Fibroblast of the aortic adventitia (primary cell): ENCODE data around the gene HIF3A. TPM values are rescaled to one million over a fixed set of nuclear protein-coding genes. Genes with fewer than 3 reads are reported as not detected.

Experiments
- DNase-seq: peaks from one replicate; pipeline ENCODE4 v3.0.0-alpha.2; 2010; ENCODE audit warnings: low read depth
- H3K4me3 ChIP-seq: 2 replicates; pipeline ENCODE4 v1.5.1; 2011; ENCODE audit warnings: low read depth, mild to moderate bottlenecking, control low read depth, low read length, moderate library complexity
- total RNA-seq: library from RNA; depleted of rRNA; stranded (reverse); fragments of >200 nt; gene quantifications from 2 replicates; pipeline ENCODE4 v1.2.3, GENCODE V29; 2012; ENCODE audit warnings: low replicate concordance
- TF ChIP-seq, protein P1 (sequence below): IDR thresholded peaks from 2 replicates; pipeline ENCODE4 v1.5.1; 2011; ENCODE audit warnings: mild to moderate bottlenecking, low read length, control low read depth, inconsistent platforms; ENCODE audit not compliant: insufficient read depth

HIF3A gene
- total RNA-seq, 1 donor = 0.99 TPM

DNA sequence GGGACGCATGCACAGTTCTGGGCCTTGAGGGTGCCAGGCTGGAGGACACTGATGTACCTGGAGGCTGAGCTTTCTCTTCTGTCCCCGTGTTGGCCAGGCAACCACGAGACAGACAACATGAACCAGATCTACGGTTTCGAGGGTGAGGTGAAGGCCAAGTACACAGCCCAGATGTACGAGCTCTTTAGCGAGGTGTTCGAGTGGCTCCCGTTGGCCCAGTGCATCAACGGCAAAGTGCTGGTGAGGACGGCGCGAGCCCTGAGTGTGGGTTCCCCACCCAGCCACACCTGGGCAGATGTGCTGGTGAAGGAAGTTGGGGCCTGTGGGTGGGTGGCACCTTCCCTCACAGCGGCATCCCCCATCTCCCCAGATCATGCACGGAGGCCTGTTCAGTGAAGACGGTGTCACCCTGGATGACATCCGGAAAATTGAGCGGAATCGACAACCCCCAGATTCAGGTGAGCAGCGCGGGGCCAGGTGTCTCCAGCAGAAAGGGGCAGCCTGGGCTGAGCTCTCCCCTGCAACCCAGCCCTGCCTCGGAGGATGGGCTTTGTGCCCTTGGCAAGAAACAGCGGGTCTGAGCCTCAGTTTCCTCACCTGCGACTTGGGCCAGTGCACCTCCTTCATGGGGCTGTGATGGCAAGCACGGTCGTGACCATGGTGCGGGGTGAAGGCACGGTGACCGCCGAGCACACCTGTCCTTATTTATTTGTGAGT is 90.3 kb downstream of the HIF3A start:
- no peak for DNase-seq
- TF ChIP-seq, protein P1, sequence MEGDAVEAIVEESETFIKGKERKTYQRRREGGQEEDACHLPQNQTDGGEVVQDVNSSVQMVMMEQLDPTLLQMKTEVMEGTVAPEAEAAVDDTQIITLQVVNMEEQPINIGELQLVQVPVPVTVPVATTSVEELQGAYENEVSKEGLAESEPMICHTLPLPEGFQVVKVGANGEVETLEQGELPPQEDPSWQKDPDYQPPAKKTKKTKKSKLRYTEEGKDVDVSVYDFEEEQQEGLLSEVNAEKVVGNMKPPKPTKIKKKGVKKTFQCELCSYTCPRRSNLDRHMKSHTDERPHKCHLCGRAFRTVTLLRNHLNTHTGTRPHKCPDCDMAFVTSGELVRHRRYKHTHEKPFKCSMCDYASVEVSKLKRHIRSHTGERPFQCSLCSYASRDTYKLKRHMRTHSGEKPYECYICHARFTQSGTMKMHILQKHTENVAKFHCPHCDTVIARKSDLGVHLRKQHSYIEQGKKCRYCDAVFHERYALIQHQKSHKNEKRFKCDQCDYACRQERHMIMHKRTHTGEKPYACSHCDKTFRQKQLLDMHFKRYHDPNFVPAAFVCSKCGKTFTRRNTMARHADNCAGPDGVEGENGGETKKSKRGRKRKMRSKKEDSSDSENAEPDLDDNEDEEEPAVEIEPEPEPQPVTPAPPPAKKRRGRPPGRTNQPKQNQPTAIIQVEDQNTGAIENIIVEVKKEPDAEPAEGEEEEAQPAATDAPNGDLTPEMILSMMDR = no peak

DNA sequence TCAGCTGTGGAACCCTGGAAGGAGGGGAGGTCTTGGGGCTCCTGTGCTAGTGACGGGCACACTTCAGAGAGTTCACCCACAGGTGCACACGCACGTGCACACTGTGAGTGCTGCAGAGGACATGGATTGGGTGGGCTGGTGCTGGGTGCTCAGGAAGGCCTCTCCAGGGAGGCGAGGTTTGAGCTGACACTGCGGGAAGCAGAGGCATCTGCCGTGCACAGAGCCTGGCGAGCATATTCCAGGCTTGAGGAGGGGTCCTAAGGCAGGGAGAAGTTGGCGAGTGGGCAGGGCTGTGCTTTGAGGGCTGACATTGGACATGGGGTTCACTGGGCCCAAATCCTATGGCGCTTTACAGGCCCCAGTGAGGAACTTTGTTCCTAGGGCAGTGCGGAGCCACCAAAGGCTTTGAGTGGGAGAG is 90.9 kb downstream of the HIF3A start:
- H3K4me3 ChIP-seq = no peak overlapping the region
- TF ChIP-seq, protein P1 = no peak
- DNase-seq = no peak

More for the DNA sequence above, 90.3 kb downstream of the HIF3A start:
- H3K4me3 ChIP-seq = no peak overlapping the region

DNA sequence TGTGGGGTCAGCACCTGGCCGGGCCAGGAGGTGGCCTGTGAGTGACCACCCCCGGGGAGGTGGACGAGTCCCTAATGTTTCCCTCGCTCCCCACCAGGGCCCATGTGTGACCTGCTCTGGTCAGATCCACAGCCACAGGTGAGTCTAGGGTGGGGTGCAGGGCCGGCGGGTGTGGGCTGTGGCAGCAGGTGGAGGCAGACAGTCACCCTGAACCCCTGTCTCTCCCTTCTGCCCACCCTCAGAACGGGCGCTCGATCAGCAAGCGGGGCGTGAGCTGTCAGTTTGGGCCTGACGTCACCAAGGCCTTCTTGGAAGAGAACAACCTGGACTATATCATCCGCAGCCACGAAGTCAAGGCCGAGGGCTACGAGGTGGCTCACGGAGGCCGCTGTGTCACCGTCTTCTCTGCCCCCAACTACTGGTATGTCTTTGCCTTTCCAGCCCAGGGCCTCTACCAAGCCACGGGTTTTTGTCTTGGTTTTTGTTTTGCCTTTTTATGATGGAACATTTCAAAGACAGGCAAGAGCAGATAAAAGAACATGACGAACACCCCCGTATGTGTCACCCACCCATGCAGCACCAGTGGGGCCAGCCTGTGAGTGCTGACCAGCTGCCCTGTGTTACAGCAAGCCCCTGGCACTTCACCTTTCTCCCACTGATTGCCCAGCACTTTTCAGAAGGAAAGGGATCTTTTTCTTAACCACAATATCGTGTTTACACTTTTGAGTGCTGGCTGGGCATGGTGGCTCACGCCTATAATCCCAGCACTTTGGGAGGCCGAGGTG is 91.7 kb downstream of the HIF3A start:
- TF ChIP-seq, protein P1 = no peak
- DNase-seq = no peak
- H3K4me3 ChIP-seq = no peak overlapping the region

DNA sequence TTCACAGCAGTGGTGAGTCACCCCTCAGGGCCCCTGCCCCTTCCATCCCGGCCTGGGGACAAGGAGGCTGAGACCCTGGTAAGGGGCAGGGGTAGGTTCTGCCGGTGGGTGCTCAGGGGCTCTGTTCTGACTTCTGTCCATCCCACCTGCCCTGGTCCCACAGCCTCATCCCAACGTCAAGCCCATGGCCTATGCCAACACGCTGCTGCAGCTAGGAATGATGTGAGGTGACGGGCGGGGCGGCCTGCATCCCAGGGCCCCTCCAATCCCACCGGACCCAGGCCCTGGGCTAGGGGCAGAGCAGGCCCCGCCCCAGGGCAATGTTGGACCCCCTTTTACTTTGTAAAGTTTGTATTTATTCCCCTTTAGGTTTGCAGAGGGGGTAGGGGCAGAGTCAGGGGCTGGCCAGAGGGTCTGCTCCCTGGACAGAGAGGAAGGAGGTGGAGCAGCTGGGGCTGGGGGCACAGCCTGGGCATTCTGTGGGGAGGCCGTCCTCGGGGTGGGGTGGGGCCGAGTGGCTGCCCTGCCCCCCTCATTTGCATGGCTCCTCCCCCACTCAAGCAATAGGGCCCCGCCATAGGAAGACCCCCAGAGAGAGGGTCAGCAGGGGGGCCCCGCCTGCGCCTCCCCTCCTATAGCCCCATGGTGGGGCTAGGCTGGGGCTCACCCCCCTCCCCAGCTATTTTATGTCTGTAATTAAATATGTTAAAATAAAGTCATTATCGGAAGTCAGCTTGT is 93.4 kb downstream of the HIF3A start:
- no peak for DNase-seq
- TF ChIP-seq, protein P1 = no peak
- H3K4me3 ChIP-seq = no peak overlapping the region

DNA sequence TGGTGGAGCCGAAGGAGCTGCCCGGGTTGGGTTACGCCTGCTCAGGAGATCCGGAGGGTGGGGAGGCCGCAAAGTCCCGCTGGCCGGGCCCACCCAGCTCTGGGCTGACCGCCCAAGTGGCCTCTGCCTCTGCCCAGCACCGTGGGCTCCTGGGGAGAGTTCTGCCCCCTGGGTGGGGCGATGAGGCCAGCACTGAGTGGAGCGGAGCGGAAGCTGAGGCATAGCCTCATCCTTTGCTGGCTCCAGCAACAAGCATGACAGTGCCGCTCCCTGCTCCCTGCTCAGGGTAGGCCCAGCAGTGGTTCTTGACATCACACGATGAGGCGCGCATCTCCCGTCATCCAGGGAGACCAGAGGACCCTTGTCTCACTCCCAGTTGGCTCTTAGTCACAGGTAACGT is 94.0 kb downstream of the HIF3A start:
- H3K4me3 ChIP-seq = no peak overlapping the region
- peak; percentile 85 for DNase-seq
- TF ChIP-seq, protein P1 = no peak

DNA sequence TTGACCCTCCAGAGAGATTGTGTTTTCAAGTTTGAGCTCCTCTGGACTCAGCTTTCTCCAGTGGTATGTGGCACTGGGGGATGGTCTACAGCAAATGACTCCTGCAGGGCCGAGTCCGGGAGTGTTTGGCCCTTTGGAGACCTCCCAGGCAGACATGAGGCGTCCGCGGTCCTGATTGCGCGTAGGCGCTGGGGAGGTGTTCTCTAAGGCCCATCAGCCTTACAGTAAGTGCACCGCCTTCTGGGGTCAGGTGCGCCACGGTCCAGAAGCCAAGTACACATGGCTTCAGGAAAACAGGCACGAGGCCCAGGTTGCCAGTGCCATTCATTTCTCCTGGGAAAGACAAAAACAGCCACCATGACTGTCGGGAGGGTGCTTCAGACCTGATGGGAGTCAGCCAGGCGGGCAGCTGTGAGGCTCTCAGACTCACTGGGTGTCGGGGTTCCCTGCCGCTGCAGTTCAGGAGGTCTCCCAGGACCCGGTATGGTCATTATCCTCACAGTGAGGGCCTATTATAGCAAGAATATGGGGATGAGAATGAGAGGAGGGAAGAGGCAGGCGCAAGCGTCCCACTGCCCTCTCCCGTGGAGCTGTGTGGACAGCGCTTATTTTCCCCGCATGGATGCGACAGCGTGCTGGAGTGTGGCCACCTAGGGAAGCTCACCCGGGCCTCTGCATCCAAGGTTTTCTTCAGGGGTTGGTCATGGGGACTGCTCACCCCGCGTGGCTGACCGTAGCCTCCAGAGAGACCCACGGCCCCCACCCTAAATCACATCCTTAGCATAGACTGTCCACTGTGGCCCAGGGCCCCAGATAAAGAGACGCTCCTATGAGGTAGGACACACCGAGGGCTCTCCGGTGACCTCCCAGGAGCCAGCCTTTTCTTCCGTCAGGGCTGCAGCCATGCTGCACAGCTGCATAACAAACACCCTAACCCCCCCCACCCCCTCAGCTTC is 94.7 kb downstream of the HIF3A start:
- TF ChIP-seq, protein P1 = no peak
- no peak for DNase-seq
- no peak overlapping the region for H3K4me3 ChIP-seq
